HG03108 (cell line): Measurements from ENCODE around the gene STEAP1B.

ENCODE experiments used
- ATAC-seq: cut with Tn5 transposase; IDR thresholded peaks from one replicate; pipeline ENCODE4 v1.9.1; 2021; ENCODE audit warnings: moderate library complexity; ENCODE audit not compliant: unreplicated experiment

The STEAP1B gene

GRCh38 chr7:22375359-22376048, 124.5 kb downstream of the STEAP1B start:
- no peak for ATAC-seq

GRCh38 chr7:22373911-22374310, 126.1 kb downstream of the STEAP1B start:
- no peak for ATAC-seq

GRCh38 chr7:22373388-22373787, 126.6 kb downstream of the STEAP1B start:
- ATAC-seq = no peak

GRCh38 chr7:22372863-22373262, 127.1 kb downstream of the STEAP1B start:
- ATAC-seq = no peak

GRCh38 chr7:22371878-22372277, 128.1 kb downstream of the STEAP1B start:
- no peak for ATAC-seq
